ENCODE results near the gene PPIH.
"Not testable (repeated sequence)": the region's sequence is repeated elsewhere in the genome, so short reads cannot be mapped to it uniquely, and the experiment has no call there.

PPIH gene

GRCh38 chr1:42657981-42658876, at the start of gene PPIH:
TSS of gene PPIH (plus strand) at chr1:42658423. CDS start at chr1:42658447, 24 bp downstream.
- Histone ChIP-seq H3K4me3 (ENCODE audit: low read depth in 1 of 2, low read length in 2 of 2) (peak within 1 kb of the TSS; percentile 69 to 89), H3K36me3 (ENCODE audit: insufficient read depth, low read length) (peaks cover 7% of the 10 kb centered on the region), H3K9ac (ENCODE audit: low read length) (peak within 1 kb of the TSS; percentile 65), H3K4me1 (ENCODE audit: insufficient read depth, low read length) (peaks cover 9% of the 10 kb centered on the region), H3K27me3 (ENCODE audit: control insufficient read depth in 1 of 2, insufficient read depth in 2 of 2, low read length in 2 of 2) (no peaks in the 10 kb centered on the region), H3K9me3 (ENCODE audit: low read length) (no peaks in the 10 kb centered on the region), H3K27ac (ENCODE audit: low read depth, low read length) (peak within 1 kb of the TSS; percentile 86)

- Histone ChIP-seq H3K9me3 (ENCODE audit: low read length) (no peaks in the 10 kb centered on the region), H3K36me3 (ENCODE audit: insufficient read depth, low read length) (no peaks in the 10 kb centered on the region), H3K4me1 (ENCODE audit: insufficient read depth, low read length) (no peaks in the 10 kb centered on the region), H3K27ac (ENCODE audit: low read depth, low read length) (no peak overlapping the region), H3K9ac (ENCODE audit: low read length) (no peak overlapping the region), H3K27me3 (ENCODE audit: control insufficient read depth in 1 of 2, insufficient read depth in 2 of 2, low read length in 2 of 2) (no peaks in the 10 kb centered on the region), H3K4me3 (ENCODE audit: low read depth in 1 of 2, low read length in 2 of 2) (no peak overlapping the region)
Measured at GRCh38 chr1:42613803-42614131, 44.5 kb upstream of the PPIH start.

GRCh38 chr1:42618866-42619265, 39.4 kb upstream of the PPIH start:
- Histone ChIP-seq H3K36me3 (ENCODE audit: insufficient read depth, low read length) (no peaks in the 10 kb centered on the region), H3K4me1 (ENCODE audit: insufficient read depth, low read length) (no peaks in the 10 kb centered on the region), H3K9ac (ENCODE audit: low read length) (no peak overlapping the region), H3K9me3 (ENCODE audit: low read length) (no peaks in the 10 kb centered on the region), H3K27ac (ENCODE audit: low read depth, low read length) (no peak overlapping the region), H3K4me3 (ENCODE audit: low read depth in 1 of 2, low read length in 2 of 2) (no peak overlapping the region), H3K27me3 (ENCODE audit: control insufficient read depth in 1 of 2, insufficient read depth in 2 of 2, low read length in 2 of 2) (no peaks in the 10 kb centered on the region)

GRCh38 chr1:42620307-42620706, 37.9 kb upstream of the PPIH start:
- Histone ChIP-seq H3K9ac (ENCODE audit: low read length) (no peak overlapping the region), H3K36me3 (ENCODE audit: insufficient read depth, low read length) (no peaks in the 10 kb centered on the region), H3K27ac (ENCODE audit: low read depth, low read length) (no peak overlapping the region), H3K4me1 (ENCODE audit: insufficient read depth, low read length) (no peaks in the 10 kb centered on the region), H3K27me3 (ENCODE audit: control insufficient read depth in 1 of 2, insufficient read depth in 2 of 2, low read length in 2 of 2) (no peaks in the 10 kb centered on the region), H3K9me3 (ENCODE audit: low read length) (no peaks in the 10 kb centered on the region), H3K4me3 (ENCODE audit: low read depth in 1 of 2, low read length in 2 of 2) (no peak overlapping the region)

GRCh38 chr1:42621180-42621579, 37.0 kb upstream of the PPIH start:
- not testable (repeated sequence) for H3K27me3 ChIP-seq (ENCODE audit: control insufficient read depth in 1 of 2, insufficient read depth in 2 of 2, low read length in 2 of 2)

GRCh38 chr1:42627205-42627604, 31.0 kb upstream of the PPIH start:
- not testable (repeated sequence) for H3K36me3 ChIP-seq (ENCODE audit: insufficient read depth, low read length); H3K9ac ChIP-seq (ENCODE audit: low read length); H3K9me3 ChIP-seq (ENCODE audit: low read length); H3K4me3 ChIP-seq (ENCODE audit: low read depth in 1 of 2, low read length in 2 of 2); H3K27ac ChIP-seq (ENCODE audit: low read depth, low read length); H3K27me3 ChIP-seq (ENCODE audit: control insufficient read depth in 1 of 2, insufficient read depth in 2 of 2, low read length in 2 of 2); H3K4me1 ChIP-seq (ENCODE audit: insufficient read depth, low read length)

More at GRCh38 chr1:42621180-42621579, 37.0 kb upstream of the PPIH start:
- not testable (repeated sequence) for H3K9me3 ChIP-seq (ENCODE audit: low read length); H3K4me3 ChIP-seq (ENCODE audit: low read depth in 1 of 2, low read length in 2 of 2); H3K27ac ChIP-seq (ENCODE audit: low read depth, low read length); H3K4me1 ChIP-seq (ENCODE audit: insufficient read depth, low read length); H3K9ac ChIP-seq (ENCODE audit: low read length); H3K36me3 ChIP-seq (ENCODE audit: insufficient read depth, low read length)

- Histone ChIP-seq H3K4me1 (ENCODE audit: insufficient read depth, low read length) (no peaks in the 10 kb centered on the region), H3K9me3 (ENCODE audit: low read length) (no peaks in the 10 kb centered on the region), H3K27me3 (ENCODE audit: control insufficient read depth in 1 of 2, insufficient read depth in 2 of 2, low read length in 2 of 2) (no peaks in the 10 kb centered on the region), H3K36me3 (ENCODE audit: insufficient read depth, low read length) (no peaks in the 10 kb centered on the region), H3K4me3 (ENCODE audit: low read depth in 1 of 2, low read length in 2 of 2) (no peak overlapping the region), H3K27ac (ENCODE audit: low read depth, low read length) (no peak overlapping the region), H3K9ac (ENCODE audit: low read length) (no peak overlapping the region)
Measured at GRCh38 chr1:42639116-42639515, 19.1 kb upstream of the PPIH start.

GRCh38 chr1:42646056-42646455, 12.2 kb upstream of the PPIH start:
- Histone ChIP-seq H3K27me3 (ENCODE audit: control insufficient read depth in 1 of 2, insufficient read depth in 2 of 2, low read length in 2 of 2) (no peaks in the 10 kb centered on the region), H3K9ac (ENCODE audit: low read length) (no peak overlapping the region), H3K9me3 (ENCODE audit: low read length) (no peaks in the 10 kb centered on the region)

GRCh38 chr1:42657201-42657600, 1.0 kb upstream of the PPIH start:
- no peak overlapping the region for H3K27ac ChIP-seq (ENCODE audit: low read depth, low read length)
- H3K4me1 ChIP-seq (ENCODE audit: insufficient read depth, low read length) = peaks cover 9% of the 10 kb centered on the region
- no peaks in the 10 kb centered on the region for H3K27me3 ChIP-seq (ENCODE audit: control insufficient read depth in 1 of 2, insufficient read depth in 2 of 2, low read length in 2 of 2)
- H3K4me3 ChIP-seq (ENCODE audit: low read depth in 1 of 2, low read length in 2 of 2) = peak overlapping the region; percentile 69 to 89
- H3K36me3 ChIP-seq (ENCODE audit: insufficient read depth, low read length) = peaks cover 7% of the 10 kb centered on the region
- H3K9ac ChIP-seq (ENCODE audit: low read length) = no peak overlapping the region
- H3K9me3 ChIP-seq (ENCODE audit: low read length) = no peaks in the 10 kb centered on the region

More at GRCh38 chr1:42646056-42646455, 12.2 kb upstream of the PPIH start:
- Histone ChIP-seq H3K36me3 (ENCODE audit: insufficient read depth, low read length) (peaks cover 5% of the 10 kb centered on the region), H3K4me1 (ENCODE audit: insufficient read depth, low read length) (no peaks in the 10 kb centered on the region), H3K4me3 (ENCODE audit: low read depth in 1 of 2, low read length in 2 of 2) (no peak overlapping the region), H3K27ac (ENCODE audit: low read depth, low read length) (no peak overlapping the region)

GRCh38 chr1:42658877-42659337, 684 bp downstream of the PPIH start:
- Histone ChIP-seq H3K36me3 (ENCODE audit: insufficient read depth, low read length) (peaks cover 7% of the 10 kb centered on the region), H3K9ac (ENCODE audit: low read length) (peak overlapping the region; percentile 44), H3K9me3 (ENCODE audit: low read length) (no peaks in the 10 kb centered on the region), H3K27ac (ENCODE audit: low read depth, low read length) (no peak overlapping the region), H3K4me1 (ENCODE audit: insufficient read depth, low read length) (peaks cover 9% of the 10 kb centered on the region), H3K27me3 (ENCODE audit: control insufficient read depth in 1 of 2, insufficient read depth in 2 of 2, low read length in 2 of 2) (no peaks in the 10 kb centered on the region), H3K4me3 (ENCODE audit: low read depth in 1 of 2, low read length in 2 of 2) (peak overlapping the region; percentile 69 to 89)

GRCh38 chr1:42660907-42661500, 2.8 kb downstream of the PPIH start:
- Histone ChIP-seq H3K4me3 (ENCODE audit: low read depth in 1 of 2, low read length in 2 of 2) (no peak overlapping the region), H3K9me3 (ENCODE audit: low read length) (no peaks in the 10 kb centered on the region), H3K27me3 (ENCODE audit: control insufficient read depth in 1 of 2, insufficient read depth in 2 of 2, low read length in 2 of 2) (no peaks in the 10 kb centered on the region), H3K36me3 (ENCODE audit: insufficient read depth, low read length) (peaks cover 14% of the 10 kb centered on the region), H3K27ac (ENCODE audit: low read depth, low read length) (no peak overlapping the region), H3K4me1 (ENCODE audit: insufficient read depth, low read length) (peaks cover 9% of the 10 kb centered on the region), H3K9ac (ENCODE audit: low read length) (no peak overlapping the region)
